HCT116 (cell line): ENCODE data around the gene EEPD1. TPM values are rescaled to one million over a fixed set of nuclear protein-coding genes. Genes with fewer than 3 reads are reported as not detected.

Source experiments
- ATAC-seq: fragments of 200-7000 bp; cut with Tn5 transposase; 2 replicates; pipeline ENCODE4 v1.9.1; 2020; ENCODE audit warnings: mild to moderate bottlenecking, moderate library complexity
- BruUV-seq: library from RNA; stranded (reverse); fragments of 400-500 nt; replicated peaks from 2 replicates; lab custom pipeline; 2021; lab: Mats Ljungman, UMichigan
- CTCF ChIA-PET: fragments of 300-600 bp; sonication (Branson Sonifier 250); formaldehyde crosslinking; loops from one replicate; lab custom pipeline; 2021; ENCODE audit warnings: antibody characterized with exemption; lab: Charles Lee
- POLR2A ChIA-PET: fragments of 300-600, 350-600 bp; sonication (Branson Sonifier 250); formaldehyde crosslinking; loops from one replicate; lab custom pipeline; 2021; ENCODE audit warnings: antibody characterized with exemption; lab: Charles Lee
- RAD21 ChIA-PET, 2 experiments: fragments of 300-600 bp; sonication (Branson Sonifier 250); formaldehyde crosslinking; loops; one replicate each; lab custom pipeline; 2023; ENCODE audit warnings: low total read pairs in 2 of 2; ENCODE audit not compliant: uncharacterized antibody in 2 of 2, unreplicated experiment in 2 of 2, low non-redundant PET in 1 of 2; lab: Charles Lee
- DNase-seq: peaks from one replicate; pipeline ENCODE4 v3.0.0-alpha.2; 2010; ENCODE audit warnings: low read depth, low spot score
- H2AFZ ChIP-seq: fragments of 200-600 bp; shearing (Covaris generic), sonication (generic); 2 replicates; pipeline ENCODE4 v1.6.1; 2017; ENCODE audit warnings: low read depth, mixed run types, mixed read lengths, antibody characterized with exemption, low read length; ENCODE audit not compliant: poor library complexity, severe bottlenecking
- H3K27ac ChIP-seq: 2 replicates; pipeline ENCODE4 v1.5.1; 2012; ENCODE audit warnings: low read depth, low read length
- H3K27me3 ChIP-seq: fragments of 200-600 bp; sonication (generic); 2 replicates; pipeline ENCODE4 v1.6.1; 2016; ENCODE audit warnings: mixed run types, low read length, mixed read lengths; ENCODE audit not compliant: insufficient read depth
- H3K36me3 ChIP-seq, 2 experiments: fragments of 200-500 bp in 1 of 2; fragments of 200-600 bp in 1 of 2; sonication (Bioruptor generic) in 1 of 2; sonication (generic) in 1 of 2; 2 replicates each; pipeline versions ENCODE4 v1.5.1 to v1.6.1; 2014 to 2016; ENCODE audit warnings: low read length in 2 of 2, inconsistent platforms in 1 of 2, mixed read lengths in 1 of 2, mixed run types in 1 of 2; ENCODE audit not compliant: insufficient read depth in 2 of 2, control insufficient read depth in 1 of 2
- H3K4me1 ChIP-seq, 2 experiments: fragments of 200-600 bp in 1 of 2; sonication (generic) in 1 of 2; 2 replicates each; pipeline versions ENCODE4 v1.5.1 to v1.6.1; 2012 to 2017; ENCODE audit warnings: low read length in 2 of 2, inconsistent platforms in 1 of 2, mild to moderate bottlenecking in 1 of 2, mixed read lengths in 1 of 2, mixed run types in 1 of 2, moderate library complexity in 1 of 2; ENCODE audit not compliant: insufficient read depth in 2 of 2, control insufficient read depth in 1 of 2
- H3K4me2 ChIP-seq: fragments of 200-600 bp; sonication (generic); 2 replicates; pipeline ENCODE4 v1.6.1; 2017; ENCODE audit warnings: mixed run types, low read length, mixed read lengths
- H3K4me3 ChIP-seq, 2 experiments: fragments of 200-600 bp in 1 of 2; sonication (generic) in 1 of 2; replicated peaks in 1 of 2; 2 replicates each; pipeline ENCODE4 v1.5.1; 2011 to 2016; ENCODE audit warnings: low read length in 2 of 2, control low read depth in 1 of 2, low read depth in 1 of 2, mild to moderate bottlenecking in 1 of 2, mixed read lengths in 1 of 2, mixed run types in 1 of 2
- H3K79me2 ChIP-seq: fragments of 200-600 bp; sonication (generic); 2 replicates; pipeline ENCODE4 v1.6.1; 2017; ENCODE audit warnings: mild to moderate bottlenecking, mixed run types, low read length, moderate library complexity, mixed read lengths; ENCODE audit not compliant: insufficient read depth
- H3K9ac ChIP-seq: fragments of 200-600 bp; sonication (generic); 2 replicates; pipeline ENCODE4 v1.6.1; 2016; ENCODE audit warnings: low read length, mixed read lengths
- H3K9me2 ChIP-seq: fragments of 200-600 bp; sonication (generic), shearing (Covaris generic); 2 replicates; pipeline ENCODE4 v1.6.1; 2017; ENCODE audit warnings: mixed run types, mild to moderate bottlenecking, moderate library complexity; ENCODE audit not compliant: insufficient read depth
- H3K9me3 ChIP-seq, 2 experiments: fragments of 200-500 bp in 1 of 2; fragments of 200-600 bp in 1 of 2; sonication (Bioruptor generic) in 1 of 2; sonication (generic) in 1 of 2; 2 replicates each; pipeline ENCODE4 v1.6.1; 2014 to 2017; ENCODE audit warnings: low read length in 2 of 2, mixed read lengths in 2 of 2, inconsistent platforms in 1 of 2, low read depth in 1 of 2, mild to moderate bottlenecking in 1 of 2, mixed run types in 1 of 2, moderate library complexity in 1 of 2; ENCODE audit not compliant: control insufficient read depth in 1 of 2, insufficient read depth in 1 of 2
- H4K20me1 ChIP-seq: fragments of 200-600 bp; sonication (generic), shearing (Covaris generic); 2 replicates; pipeline ENCODE4 v1.6.1; 2017; ENCODE audit warnings: mixed run types, mild to moderate bottlenecking, moderate library complexity; ENCODE audit not compliant: insufficient read depth
- CEBPB ChIP-seq: IDR thresholded peaks from 2 replicates; pipeline ENCODE4 v1.6.1; 2012; ENCODE audit warnings: low read depth
- EZH2 ChIP-seq: fragments of 200-600 bp; sonication (generic); IDR thresholded peaks from 2 replicates; pipeline ENCODE4 v1.6.1; 2017; ENCODE audit warnings: antibody characterized with exemption, mixed run types
- EZH2phosphoT487 ChIP-seq: fragments of 200-600 bp; IDR thresholded peaks from 2 replicates; pipeline ENCODE4 v1.6.1; 2018; ENCODE audit warnings: antibody characterized with exemption, borderline replicate concordance
- FOSL1 ChIP-seq: IDR thresholded peaks from 2 replicates; pipeline ENCODE4 v1.6.1; 2012; ENCODE audit warnings: low read depth
- JUND ChIP-seq: IDR thresholded peaks from 2 replicates; pipeline ENCODE4 v1.6.1; 2012
- REST ChIP-seq: IDR thresholded peaks from 2 replicates; pipeline ENCODE4 v1.6.1; 2012; ENCODE audit warnings: low read depth
- ZFX ChIP-seq: fragments of 450-650 bp; IDR thresholded peaks from 2 replicates; pipeline ENCODE4 v1.6.1; 2017
- ZNF274 ChIP-seq: fragments of 200-500 bp; sonication (Bioruptor generic); IDR thresholded peaks from 2 replicates; pipeline ENCODE4 v1.6.1; 2014; ENCODE audit warnings: mild to moderate bottlenecking, low read depth, low read length, inconsistent platforms
- intact Hi-C: fragments of 100-400 bp; cut with micrococcal nuclease; formaldehyde crosslinking; loops from 2 replicates; pipeline ENCODE4 v1.10.0; 2022
- total RNA-seq: library from RNA; stranded (reverse); gene quantifications from one replicate; pipeline ENCODE4 v1.2.1, GENCODE V29; 2021; ENCODE audit not compliant: unreplicated experiment
- TF ChIP-seq, protein P1 (sequence below): IDR thresholded peaks from 2 replicates; pipeline ENCODE4 v1.6.1; 2011; ENCODE audit warnings: mild to moderate bottlenecking, low read length, moderate library complexity; ENCODE audit not compliant: insufficient replicate concordance; ENCODE audit errors: extremely low read depth

EEPD1 gene
- total RNA-seq, 1 experiment from 2014 or later, result 4.2 TPM

GRCh38 chr7:36110584-36110983 lies 42.5 kb upstream of the EEPD1 start (continued):
- TF ChIP-seq REST (no peak), ZNF274 (no peak), EZH2phosphoT487 (no peak), FOSL1 (no peak)

DNA sequence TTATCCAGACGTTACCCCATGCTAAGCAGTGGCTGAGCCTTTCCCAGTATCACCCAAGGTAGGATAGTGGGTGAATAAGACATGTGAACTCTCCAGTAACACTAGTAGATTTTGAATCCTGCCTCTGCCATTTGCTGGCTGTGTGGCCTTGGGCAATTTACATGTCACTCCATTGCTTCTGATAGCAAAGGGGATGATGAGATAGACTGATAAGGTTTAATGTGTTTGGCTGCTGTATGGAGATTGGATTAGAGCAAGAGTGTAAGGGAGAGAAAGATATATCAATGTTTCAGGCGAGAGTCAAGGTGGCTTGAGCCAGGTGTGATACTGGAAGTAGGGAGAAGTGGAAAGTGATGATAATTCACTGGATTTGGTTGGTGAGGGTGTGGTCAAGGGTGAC lies 40.1 kb upstream of the EEPD1 start:
- H3K9me3 ChIP-seq, result no peaks in the 10 kb centered on the region
- ChIA-PET RAD21 (no interaction called here), POLR2A (no interaction called here), CTCF (no interaction called here)
- H2AFZ ChIP-seq, result no peak overlapping the region
- no peaks in the 10 kb centered on the region for H4K20me1 ChIP-seq
- H3K4me3 ChIP-seq, result no peak overlapping the region
- H3K27ac ChIP-seq, result no peak overlapping the region
- no peaks in the 10 kb centered on the region for H3K36me3 ChIP-seq
- no peaks in the 10 kb centered on the region for H3K27me3 ChIP-seq
- no peaks in the 10 kb centered on the region for H3K9me2 ChIP-seq
- intact Hi-C loops, result no loop called here
- no peak overlapping the region for H3K4me2 ChIP-seq
- no peak for DNase-seq
- H3K79me2 ChIP-seq, result no peaks in the 10 kb centered on the region
- peaks cover 27 to 34% of the 10 kb centered on the region in 2 experiments for H3K4me1 ChIP-seq
- no TSS peak for BruUV-seq
- ATAC-seq, result no peak
- no peak overlapping the region for H3K9ac ChIP-seq
- TF ChIP-seq, protein P1, sequence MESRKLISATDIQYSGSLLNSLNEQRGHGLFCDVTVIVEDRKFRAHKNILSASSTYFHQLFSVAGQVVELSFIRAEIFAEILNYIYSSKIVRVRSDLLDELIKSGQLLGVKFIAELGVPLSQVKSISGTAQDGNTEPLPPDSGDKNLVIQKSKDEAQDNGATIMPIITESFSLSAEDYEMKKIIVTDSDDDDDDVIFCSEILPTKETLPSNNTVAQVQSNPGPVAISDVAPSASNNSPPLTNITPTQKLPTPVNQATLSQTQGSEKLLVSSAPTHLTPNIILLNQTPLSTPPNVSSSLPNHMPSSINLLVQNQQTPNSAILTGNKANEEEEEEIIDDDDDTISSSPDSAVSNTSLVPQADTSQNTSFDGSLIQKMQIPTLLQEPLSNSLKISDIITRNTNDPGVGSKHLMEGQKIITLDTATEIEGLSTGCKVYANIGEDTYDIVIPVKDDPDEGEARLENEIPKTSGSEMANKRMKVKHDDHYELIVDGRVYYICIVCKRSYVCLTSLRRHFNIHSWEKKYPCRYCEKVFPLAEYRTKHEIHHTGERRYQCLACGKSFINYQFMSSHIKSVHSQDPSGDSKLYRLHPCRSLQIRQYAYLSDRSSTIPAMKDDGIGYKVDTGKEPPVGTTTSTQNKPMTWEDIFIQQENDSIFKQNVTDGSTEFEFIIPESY, result no peak
- no peak for TF ChIP-seq CEBPB
- TF ChIP-seq ZNF274, result no peak
- TF ChIP-seq EZH2, result no peak
- TF ChIP-seq ZFX, result no peak
- no peak for TF ChIP-seq JUND
